Stomach smooth muscle (tissue), 2 donors: ENCODE results near the gene USH2A.

Experiments used
- H3K27ac ChIP-seq: one replicate; pipeline ENCODE4 v1.7.0; 2013; ENCODE audit warnings: mild to moderate bottlenecking, low read length, inconsistent platforms
- H3K27me3 ChIP-seq, 2 donors: one replicate each; pipeline ENCODE4 v1.7.0; 2013; ENCODE audit warnings: low read length in 2 of 2; ENCODE audit not compliant: insufficient read depth in 2 of 2, control insufficient read depth in 1 of 2
- H3K36me3 ChIP-seq, 2 donors: one replicate each; pipeline ENCODE4 v1.7.0; 2013; ENCODE audit warnings: low read length in 2 of 2; ENCODE audit not compliant: control insufficient read depth in 2 of 2, insufficient read depth in 2 of 2
- H3K4me1 ChIP-seq: one replicate; pipeline ENCODE4 v1.7.0; 2013; ENCODE audit warnings: low read length; ENCODE audit not compliant: control insufficient read depth, insufficient read depth
- H3K4me3 ChIP-seq, 2 donors: one replicate each; pipeline ENCODE4 v1.7.0; 2013; ENCODE audit warnings: low read length in 2 of 2
- H3K9ac ChIP-seq, 2 donors: one replicate each; pipeline ENCODE4 v1.7.0; 2013; ENCODE audit warnings: low read length in 2 of 2, mild to moderate bottlenecking in 1 of 2
- H3K9me3 ChIP-seq, 2 donors: one replicate each; pipeline ENCODE4 v1.7.0; 2013; ENCODE audit warnings: low read length in 2 of 2; ENCODE audit not compliant: control insufficient read depth in 2 of 2
- donor health status: healthy.
- donor health status: Pancreatic carcinoma.

Gene USH2A

GRCh38 chr1:216209125-216209524 is 214.1 kb downstream of the USH2A start:
- no peaks in the 10 kb centered on the region for H3K27me3 ChIP-seq
- H3K4me1 ChIP-seq = no peaks in the 10 kb centered on the region
- no peak overlapping the region for H3K27ac ChIP-seq
- no peaks in the 10 kb centered on the region for H3K36me3 ChIP-seq
- H3K4me3 ChIP-seq = no peak overlapping the region
- H3K9me3 ChIP-seq = no peaks in the 10 kb centered on the region
- H3K9ac ChIP-seq = no peak overlapping the region

DNA sequence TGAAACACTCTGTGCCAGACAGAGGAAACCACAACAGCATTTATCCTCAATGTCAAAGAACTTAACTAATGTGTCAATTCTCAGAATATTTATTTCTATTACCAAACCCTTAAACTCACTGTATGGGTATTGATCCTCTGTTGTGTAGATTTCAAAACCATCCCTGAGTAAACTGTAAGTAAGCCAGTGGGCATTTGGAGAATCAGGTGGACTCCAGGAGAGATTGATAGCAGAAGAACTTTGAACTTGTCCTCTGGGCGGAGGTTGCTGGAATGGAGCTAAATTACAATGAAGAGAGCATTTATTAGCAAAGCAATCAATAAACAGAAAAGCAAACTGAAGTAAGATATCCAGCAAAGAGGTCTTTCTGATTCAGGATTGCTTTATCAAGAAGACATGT is 216.1 kb downstream of the USH2A start:
- no peak overlapping the region for H3K4me3 ChIP-seq
- no peaks in the 10 kb centered on the region for H3K9me3 ChIP-seq
- H3K27ac ChIP-seq = no peak overlapping the region
- no peaks in the 10 kb centered on the region for H3K27me3 ChIP-seq
- H3K36me3 ChIP-seq = no peaks in the 10 kb centered on the region
- H3K9ac ChIP-seq = no peak overlapping the region
- no peaks in the 10 kb centered on the region for H3K4me1 ChIP-seq

- Histone ChIP-seq H3K4me1 (no peaks in the 10 kb centered on the region), H3K9ac (no peak overlapping the region), H3K4me3 (no peak overlapping the region), H3K36me3 (no peaks in the 10 kb centered on the region), H3K27ac (no peak overlapping the region), H3K27me3 (no peaks in the 10 kb centered on the region), H3K9me3 (no peaks in the 10 kb centered on the region)
These were observed 218.1 kb downstream of the USH2A start for GRCh38 chr1:216205176-216205575.

GRCh38 chr1:216201946-216202345 is 221.3 kb downstream of the USH2A start:
- Histone ChIP-seq H3K27ac (no peak overlapping the region), H3K4me3 (no peak overlapping the region), H3K36me3 (no peaks in the 10 kb centered on the region), H3K27me3 (no peaks in the 10 kb centered on the region), H3K9ac (no peak overlapping the region), H3K9me3 (no peaks in the 10 kb centered on the region), H3K4me1 (no peaks in the 10 kb centered on the region)

DNA sequence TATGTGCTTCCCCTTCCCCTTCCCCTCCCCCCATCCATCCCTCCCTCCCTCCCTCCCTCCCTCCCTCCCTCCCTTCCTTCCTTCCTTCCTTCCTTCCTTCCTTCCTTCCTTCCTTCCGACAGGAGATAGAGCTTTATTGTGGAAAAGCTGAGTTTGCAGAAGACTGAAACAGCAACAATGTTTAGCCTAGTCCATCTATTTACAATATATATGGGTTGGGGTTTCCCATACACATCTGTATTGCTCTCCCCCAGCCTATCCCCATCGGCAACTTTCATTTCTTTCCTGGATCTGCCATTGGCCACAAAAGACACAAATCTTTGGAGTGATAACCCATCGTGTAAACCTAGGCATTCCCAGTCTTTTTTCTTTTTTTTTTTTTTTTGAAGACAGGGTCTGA is 222.3 kb downstream of the USH2A start:
- Histone ChIP-seq H3K27me3 (no peaks in the 10 kb centered on the region), H3K4me3 (no peak overlapping the region), H3K4me1 (no peaks in the 10 kb centered on the region), H3K9ac (no peak overlapping the region), H3K27ac (no peak overlapping the region), H3K9me3 (no peaks in the 10 kb centered on the region), H3K36me3 (no peaks in the 10 kb centered on the region)

- no peaks in the 10 kb centered on the region for H3K36me3 ChIP-seq
- no peaks in the 10 kb centered on the region for H3K27me3 ChIP-seq
- no peak overlapping the region for H3K27ac ChIP-seq
- no peak overlapping the region for H3K9ac ChIP-seq
- H3K4me3 ChIP-seq = no peak overlapping the region
- H3K9me3 ChIP-seq = no peaks in the 10 kb centered on the region
- no peaks in the 10 kb centered on the region for H3K4me1 ChIP-seq
These were observed 228.5 kb downstream of the USH2A start for GRCh38 chr1:216194721-216195120.

- Histone ChIP-seq H3K36me3 (no peaks in the 10 kb centered on the region), H3K27ac (no peak overlapping the region), H3K27me3 (no peaks in the 10 kb centered on the region), H3K4me3 (no peak overlapping the region), H3K4me1 (no peaks in the 10 kb centered on the region), H3K9ac (no peak overlapping the region), H3K9me3 (no peaks in the 10 kb centered on the region)
These were observed 229.3 kb downstream of the USH2A start for GRCh38 chr1:216193839-216194443.

GRCh38 chr1:216190438-216190837 is 232.8 kb downstream of the USH2A start:
- no peak overlapping the region for H3K27ac ChIP-seq
- H3K9me3 ChIP-seq = no peaks in the 10 kb centered on the region
- H3K4me1 ChIP-seq = no peaks in the 10 kb centered on the region
- H3K4me3 ChIP-seq = no peak overlapping the region
- no peaks in the 10 kb centered on the region for H3K36me3 ChIP-seq
- H3K27me3 ChIP-seq = no peaks in the 10 kb centered on the region
- no peak overlapping the region for H3K9ac ChIP-seq

GRCh38 chr1:216186816-216187215 is 236.4 kb downstream of the USH2A start:
- Histone ChIP-seq H3K36me3 (no peaks in the 10 kb centered on the region), H3K9me3 (no peaks in the 10 kb centered on the region), H3K27ac (no peak overlapping the region), H3K4me3 (no peak overlapping the region), H3K9ac (no peak overlapping the region), H3K4me1 (no peaks in the 10 kb centered on the region), H3K27me3 (no peaks in the 10 kb centered on the region)

DNA sequence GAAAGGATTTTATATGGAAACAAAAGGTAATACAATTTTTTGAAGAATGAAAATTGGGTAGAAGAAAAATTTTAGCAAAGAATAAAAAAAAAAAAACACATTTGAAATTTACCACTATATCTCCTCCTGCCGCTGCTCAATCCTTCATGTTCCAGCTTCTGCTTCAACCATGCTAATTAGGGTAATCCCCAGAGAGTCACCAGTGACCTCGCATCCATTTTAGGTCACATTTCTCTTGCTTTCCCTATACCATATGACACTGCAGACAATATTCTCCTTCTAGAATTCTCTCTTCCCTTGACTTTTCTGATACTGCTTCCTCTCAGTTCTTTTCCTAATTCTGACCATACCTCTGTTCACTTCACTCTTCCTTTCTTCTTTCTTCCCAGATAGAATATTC is 237.1 kb downstream of the USH2A start:
- Histone ChIP-seq H3K9me3 (no peaks in the 10 kb centered on the region), H3K27me3 (no peaks in the 10 kb centered on the region), H3K9ac (no peak overlapping the region), H3K4me1 (no peaks in the 10 kb centered on the region), H3K27ac (no peak overlapping the region), H3K36me3 (no peaks in the 10 kb centered on the region), H3K4me3 (no peak overlapping the region)

DNA sequence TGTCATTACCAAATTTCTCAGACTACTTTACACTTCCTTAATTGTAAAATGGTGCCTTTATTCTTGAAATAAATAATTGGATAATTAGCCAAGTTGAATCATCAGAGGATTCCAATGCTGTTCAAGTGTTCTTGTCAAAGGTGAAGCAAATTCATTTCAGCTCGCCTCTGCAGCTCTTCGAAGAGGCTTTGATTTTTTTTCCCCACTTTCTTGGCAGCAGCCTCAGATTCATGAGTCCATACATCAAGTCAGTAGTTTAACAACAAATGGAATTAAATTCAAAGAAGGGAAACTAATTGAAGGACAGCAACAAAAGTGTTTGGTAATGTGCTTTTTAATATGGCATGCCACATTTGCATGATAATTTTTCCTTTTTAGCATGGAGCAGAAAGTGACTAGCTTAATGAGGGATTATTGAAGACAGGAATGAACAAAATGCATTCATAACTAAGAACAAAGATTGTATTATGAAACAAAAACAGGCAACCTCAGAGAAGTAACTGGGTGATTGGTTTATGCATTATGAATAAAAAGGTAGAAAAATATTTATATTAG is 239.0 kb downstream of the USH2A start:
- no peak overlapping the region for H3K4me3 ChIP-seq
- H3K4me1 ChIP-seq = no peaks in the 10 kb centered on the region
- H3K36me3 ChIP-seq = no peaks in the 10 kb centered on the region
- H3K27ac ChIP-seq = no peak overlapping the region
- no peaks in the 10 kb centered on the region for H3K27me3 ChIP-seq
- no peak overlapping the region for H3K9ac ChIP-seq
- no peaks in the 10 kb centered on the region for H3K9me3 ChIP-seq
